HG03442 (cell line): ENCODE data around the gene OR52K1.

ENCODE experiments used
- ATAC-seq: cut with Tn5 transposase; IDR thresholded peaks from one replicate; pipeline ENCODE4 v1.9.1; 2021; ENCODE audit warnings: mild to moderate bottlenecking, moderate library complexity; ENCODE audit not compliant: unreplicated experiment

Gene OR52K1

GRCh38 chr11:4482445-4482844 lies at the start of gene OR52K1:
TSS of gene OR52K1 (plus strand) at chr11:4482646. CDS start at chr11:4488901, 6,255 bp downstream.
- no peak for ATAC-seq

DNA sequence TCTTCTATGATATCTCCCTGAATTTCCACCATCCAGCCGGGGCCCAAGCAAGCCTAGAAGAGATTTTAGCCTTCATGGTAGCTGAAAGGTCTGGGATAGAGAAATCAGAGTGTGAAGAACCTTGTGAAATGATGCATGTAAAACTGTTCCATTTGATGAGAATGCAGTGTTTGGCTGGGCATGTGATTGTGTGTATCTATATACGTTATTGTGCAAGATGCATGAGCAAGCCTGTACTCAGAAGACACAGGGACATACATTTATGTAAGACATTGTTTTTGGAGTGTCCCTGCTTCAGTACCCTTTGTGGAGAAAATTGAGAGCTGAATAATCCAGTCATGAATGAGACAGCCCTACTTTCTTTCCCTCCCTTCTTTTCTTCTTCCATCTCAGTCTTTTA lies 48.6 kb upstream of the OR52K1 start:
- no peak for ATAC-seq

DNA sequence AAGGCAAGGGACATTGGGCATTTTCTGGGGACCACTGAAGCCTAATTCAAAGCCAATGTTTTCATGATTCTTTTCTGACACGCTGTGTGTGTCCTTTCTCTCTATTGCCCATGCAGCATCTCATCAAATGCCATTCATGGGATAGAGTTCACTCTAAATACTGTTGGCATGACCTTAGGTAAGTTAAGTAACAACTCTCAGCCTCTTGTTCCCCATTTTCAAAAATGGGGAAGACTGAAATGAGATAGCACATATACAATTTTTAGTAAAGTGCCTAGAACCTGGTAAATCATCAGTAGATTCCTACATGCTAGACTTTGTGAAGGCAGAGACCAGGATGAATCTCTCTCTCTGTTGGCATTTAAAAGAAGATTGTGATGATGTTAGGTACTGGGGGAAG lies 46.0 kb upstream of the OR52K1 start:
- ATAC-seq: no peak

DNA sequence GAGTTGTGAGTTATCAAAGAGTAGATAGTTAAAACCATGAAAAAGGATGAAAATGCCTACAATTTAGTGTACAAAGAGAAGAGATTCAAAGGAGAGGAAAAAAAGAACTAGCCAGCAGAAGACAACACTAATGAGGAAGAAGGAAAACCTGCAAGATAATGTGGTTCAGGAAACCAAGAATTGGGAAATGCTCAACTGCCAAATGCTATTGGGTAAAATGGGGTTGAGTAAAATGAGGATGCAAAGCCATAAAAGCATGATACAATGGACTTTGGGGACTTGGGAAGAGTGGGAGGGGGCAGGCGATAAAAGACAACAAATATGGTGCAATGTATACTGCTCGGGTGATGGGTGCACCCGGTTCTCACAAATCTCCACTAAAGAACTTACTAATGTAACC lies 40.9 kb upstream of the OR52K1 start:
- no peak for ATAC-seq

GRCh38 chr11:4443232-4443891 lies 39.1 kb upstream of the OR52K1 start:
- no peak for ATAC-seq

DNA sequence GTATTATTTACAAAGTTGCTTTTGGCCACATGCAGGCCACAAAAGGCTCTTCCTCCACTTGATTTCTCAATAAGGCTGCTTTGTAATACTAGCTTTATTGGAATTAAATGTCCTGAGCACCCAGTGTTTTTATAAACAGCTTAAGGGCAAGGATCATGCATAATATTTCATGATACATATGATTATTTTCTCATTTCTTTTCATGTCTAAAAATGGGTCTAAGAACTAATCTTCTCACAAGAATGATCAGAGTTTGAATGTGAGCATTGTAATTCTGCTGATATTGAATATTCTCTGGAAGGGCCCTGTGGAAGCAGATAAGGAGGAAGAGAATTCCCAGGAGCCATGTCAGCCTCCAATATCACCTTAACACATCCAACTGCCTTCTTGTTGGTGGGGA lies 33.5 kb upstream of the OR52K1 start, which contains the start of gene OR52K2:
OR52K2 (plus strand) TSS at position 301 of the 400 bp plus-strand sequence; CDS start at position 346, 45 bp downstream.
- no peak for ATAC-seq

- ATAC-seq: no peak
These were observed 29.3 kb upstream of the OR52K1 start for GRCh38 chr11:4453118-4453517.

GRCh38 chr11:4454021-4454420 lies 28.4 kb upstream of the OR52K1 start:
- ATAC-seq: no peak

- ATAC-seq: no peak
These were observed 27.0 kb upstream of the OR52K1 start for GRCh38 chr11:4455419-4455818.

- ATAC-seq: peak; percentile 71
These were observed 22.9 kb upstream of the OR52K1 start for GRCh38 chr11:4459500-4459899.

DNA sequence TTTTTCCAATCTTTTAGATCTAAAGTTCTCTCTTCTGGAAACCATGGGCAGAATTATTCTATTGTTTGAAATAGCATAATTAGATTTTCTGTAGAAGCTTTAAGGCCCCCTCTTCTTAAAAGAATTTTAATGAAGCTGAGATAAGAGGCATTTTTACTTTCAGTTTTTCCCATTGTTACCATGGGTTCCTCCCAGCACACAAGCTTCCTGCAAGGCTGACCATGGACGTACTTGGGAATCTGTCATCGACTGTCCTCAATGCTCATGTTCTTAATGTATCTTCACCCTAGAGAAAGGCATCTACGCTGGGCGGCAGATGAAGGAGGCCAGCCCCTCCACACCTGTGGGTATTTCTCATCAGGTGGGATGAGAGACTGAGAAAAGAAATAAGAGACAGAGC lies 22.3 kb upstream of the OR52K1 start:
- no peak for ATAC-seq

DNA sequence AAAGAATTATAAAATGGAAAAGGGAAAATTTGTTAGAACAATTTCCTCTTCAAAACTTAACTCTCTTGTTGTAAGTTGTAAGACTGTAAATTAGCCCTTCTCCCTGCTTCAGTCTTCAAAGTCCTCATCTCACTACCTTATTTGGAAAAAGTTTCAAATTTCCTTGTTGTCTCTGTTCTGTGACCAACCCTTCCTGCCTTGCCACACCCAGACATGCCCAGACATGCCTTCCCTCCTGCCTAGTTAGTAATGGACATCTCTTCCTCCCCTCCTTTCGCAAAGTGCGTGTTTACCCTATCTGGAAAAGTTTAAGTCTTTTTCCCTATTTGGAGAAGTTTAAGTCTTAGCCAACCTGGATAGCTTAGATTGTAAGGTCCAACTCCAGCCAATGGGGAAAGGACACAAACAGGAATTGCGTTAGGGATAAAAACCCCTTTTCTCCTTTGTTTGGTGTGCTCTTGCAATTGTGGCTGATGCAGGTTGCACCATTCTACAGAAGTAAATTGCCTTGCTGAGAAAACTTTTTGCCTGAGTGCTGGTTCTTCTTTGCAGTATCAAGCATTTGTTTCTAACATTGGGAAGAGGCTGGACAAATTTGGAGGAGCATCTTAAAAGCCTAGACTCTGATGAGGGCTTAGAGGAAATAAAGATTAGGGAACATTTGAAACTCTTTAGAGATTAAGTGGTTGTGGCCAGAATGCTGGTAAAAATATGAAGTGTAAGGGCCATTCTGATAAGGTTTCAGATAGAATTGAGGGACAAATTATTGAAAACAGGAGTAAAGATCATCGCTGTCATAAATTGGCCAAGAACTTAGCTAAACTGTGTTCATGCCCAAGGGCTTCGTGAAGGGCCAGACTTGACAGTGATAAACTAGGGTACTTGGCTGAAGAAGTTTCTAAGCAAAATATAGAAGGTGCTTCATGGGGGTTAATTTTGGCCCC lies 18.0 kb upstream of the OR52K1 start:
- no peak for ATAC-seq

GRCh38 chr11:4465407-4465806 lies 17.0 kb upstream of the OR52K1 start:
- no peak for ATAC-seq

GRCh38 chr11:4466131-4466870 lies 16.1 kb upstream of the OR52K1 start:
- no peak for ATAC-seq

GRCh38 chr11:4466871-4467442 lies 15.5 kb upstream of the OR52K1 start:
- no peak for ATAC-seq

DNA sequence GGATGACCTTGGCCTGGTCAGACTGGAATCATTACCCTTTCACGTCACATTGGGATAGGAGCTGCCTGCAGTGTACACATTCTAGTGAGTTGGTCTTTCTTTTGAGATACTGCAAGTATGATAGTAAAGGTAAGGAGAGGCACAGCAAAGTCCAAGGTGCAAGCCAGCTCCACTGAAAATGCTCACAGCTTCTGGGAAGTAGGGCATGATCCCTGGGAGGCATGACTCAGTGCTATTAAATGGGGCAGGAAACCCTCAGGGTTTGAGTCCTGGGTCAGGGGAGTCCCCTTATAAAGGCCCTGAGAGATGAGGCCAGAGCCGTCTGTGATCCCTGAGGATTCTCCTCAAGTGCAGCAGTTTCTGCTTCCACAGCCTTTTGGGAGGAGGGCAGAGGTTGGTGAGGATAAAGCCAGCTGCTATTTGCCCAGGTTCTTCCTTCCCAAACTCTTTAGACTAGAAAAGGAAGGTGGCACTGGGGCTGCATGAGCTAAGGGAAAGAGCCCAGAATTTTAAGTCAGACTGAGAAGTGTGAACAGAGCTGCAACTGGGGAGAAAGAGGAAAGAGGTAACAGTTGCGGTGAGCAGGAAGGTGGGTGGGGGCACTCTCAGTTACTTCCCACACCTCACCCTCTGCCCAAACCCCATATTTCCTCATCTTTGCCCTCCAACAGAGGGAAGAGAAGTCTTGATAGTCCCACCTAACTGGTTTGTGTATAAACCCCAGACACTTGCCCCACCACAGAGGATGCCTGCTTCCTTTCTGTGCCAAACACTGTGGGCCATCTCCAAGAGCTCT lies 14.4 kb upstream of the OR52K1 start:
- no peak for ATAC-seq

DNA sequence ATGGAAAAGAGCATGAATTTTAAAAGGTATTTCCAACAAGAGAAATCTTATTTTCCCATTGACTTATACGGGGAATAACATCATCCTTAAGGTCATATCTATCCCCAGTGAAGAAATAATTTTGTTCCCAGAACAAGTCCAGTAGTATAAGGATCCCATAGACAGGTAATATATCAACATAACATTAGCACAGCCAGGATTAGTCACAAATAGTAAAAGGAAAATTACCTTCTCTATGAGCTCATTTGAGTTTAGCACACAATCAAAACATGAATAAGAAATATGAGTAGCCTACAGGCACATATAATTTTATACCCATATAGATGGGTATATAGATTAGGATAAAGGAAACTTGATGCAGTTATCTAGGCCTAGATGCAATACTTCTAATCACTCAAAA lies 2.8 kb upstream of the OR52K1 start:
- ATAC-seq: no peak

DNA sequence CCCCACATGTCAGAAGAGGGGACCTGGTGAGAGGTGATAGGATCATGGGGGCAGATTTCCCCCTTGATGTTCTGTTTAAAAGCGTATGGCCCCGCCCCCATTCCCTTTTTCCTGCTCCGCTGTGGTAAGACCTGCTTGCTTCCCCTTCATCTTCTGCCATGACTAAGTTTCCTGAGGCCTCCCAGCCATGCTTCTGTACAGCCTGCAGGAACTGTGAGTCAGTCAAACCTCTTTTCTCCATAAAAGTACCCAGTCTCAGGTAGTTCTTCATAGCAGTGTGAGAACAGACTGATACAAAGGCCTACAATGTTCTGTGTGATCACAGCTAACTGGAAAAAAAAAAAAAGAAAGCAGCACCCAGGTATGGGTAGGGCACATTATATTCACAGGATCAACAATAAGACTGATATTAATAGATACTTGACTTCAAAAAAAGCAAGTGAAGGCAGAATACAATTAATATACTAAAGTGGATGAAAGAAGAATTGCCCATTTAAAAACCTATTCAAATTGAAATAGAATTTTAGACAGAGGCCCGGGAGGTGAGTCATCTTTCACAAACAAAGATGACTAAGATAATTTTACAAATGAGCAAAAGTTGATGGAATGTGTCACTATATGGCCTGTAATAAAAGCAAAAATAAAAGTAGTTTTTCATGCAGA lies 1.7 kb upstream of the OR52K1 start:
- ATAC-seq: no peak

- ATAC-seq: no peak
These were observed 1.2 kb upstream of the OR52K1 start for GRCh38 chr11:4481240-4481582.

DNA sequence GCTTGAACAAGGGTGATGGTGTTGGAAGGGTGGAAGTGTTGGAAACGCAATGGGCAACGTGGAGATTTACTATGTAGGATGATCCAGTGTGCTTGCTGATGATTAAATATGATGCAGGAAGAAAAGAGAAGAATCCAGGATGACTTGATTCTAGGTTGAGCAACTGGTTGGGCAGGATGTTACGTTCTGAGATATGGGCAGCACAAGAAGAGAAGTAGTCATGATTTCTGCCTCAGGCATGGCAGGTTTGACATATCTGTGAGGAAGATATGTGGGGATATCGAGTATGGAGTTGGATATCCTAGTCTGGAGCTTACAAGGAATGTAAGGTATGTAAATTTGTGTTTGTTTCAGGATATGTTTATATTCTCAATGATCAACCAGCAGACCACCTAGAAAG lies 1.9 kb downstream of the OR52K1 start:
- no peak for ATAC-seq
